Stomach smooth muscle (tissue), 2 donors: Measurements from ENCODE around the gene ANTXRL.
"Not testable (repeated sequence)": the region's sequence is repeated elsewhere in the genome, so short reads cannot be mapped to it uniquely, and the experiment has no call there.

Experiments used
- H3K27ac ChIP-seq: one replicate; pipeline ENCODE4 v1.7.0; 2013; ENCODE audit warnings: mild to moderate bottlenecking, low read length, inconsistent platforms
- H3K27me3 ChIP-seq, 2 donors: one replicate each; pipeline ENCODE4 v1.7.0; 2013; ENCODE audit warnings: low read length in 2 of 2; ENCODE audit not compliant: insufficient read depth in 2 of 2, control insufficient read depth in 1 of 2
- H3K36me3 ChIP-seq, 2 donors: one replicate each; pipeline ENCODE4 v1.7.0; 2013; ENCODE audit warnings: low read length in 2 of 2; ENCODE audit not compliant: control insufficient read depth in 2 of 2, insufficient read depth in 2 of 2
- H3K4me1 ChIP-seq: one replicate; pipeline ENCODE4 v1.7.0; 2013; ENCODE audit warnings: low read length; ENCODE audit not compliant: control insufficient read depth, insufficient read depth
- H3K4me3 ChIP-seq, 2 donors: one replicate each; pipeline ENCODE4 v1.7.0; 2013; ENCODE audit warnings: low read length in 2 of 2
- H3K9ac ChIP-seq, 2 donors: one replicate each; pipeline ENCODE4 v1.7.0; 2013; ENCODE audit warnings: low read length in 2 of 2, mild to moderate bottlenecking in 1 of 2
- H3K9me3 ChIP-seq, 2 donors: one replicate each; pipeline ENCODE4 v1.7.0; 2013; ENCODE audit warnings: low read length in 2 of 2; ENCODE audit not compliant: control insufficient read depth in 2 of 2
- donor health status: healthy.
- donor health status: Pancreatic carcinoma.

Gene ANTXRL

DNA sequence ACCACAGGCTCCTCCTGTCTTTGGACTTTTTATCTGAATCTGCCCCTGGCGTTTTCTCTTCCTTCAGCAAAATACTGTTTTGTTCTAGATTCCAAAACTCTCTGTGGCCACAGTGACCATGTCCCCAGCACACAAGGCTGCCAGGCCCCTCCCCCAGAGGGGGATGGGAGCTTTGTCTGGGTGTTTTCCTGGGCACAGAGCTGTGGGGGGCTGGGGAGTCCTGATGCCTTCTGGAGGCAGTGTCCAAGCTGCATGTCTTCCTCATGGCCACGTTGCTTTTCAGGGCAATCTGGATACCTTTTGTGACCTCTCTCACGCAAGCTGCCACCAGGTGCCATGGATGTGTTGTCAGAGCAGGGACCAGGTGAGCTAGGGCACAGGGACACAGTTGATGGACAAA is 26.2 kb downstream of the ANTXRL start:
- Histone ChIP-seq H3K4me1 (no peaks in the 10 kb centered on the region), H3K27ac (no peak overlapping the region), H3K36me3 (no peaks in the 10 kb centered on the region), H3K4me3 (no peak overlapping the region), H3K9ac (no peak overlapping the region), H3K27me3 (peaks cover 0 to under 1% of the 10 kb centered on the region in 2 donors), H3K9me3 (no peaks in the 10 kb centered on the region)

DNA sequence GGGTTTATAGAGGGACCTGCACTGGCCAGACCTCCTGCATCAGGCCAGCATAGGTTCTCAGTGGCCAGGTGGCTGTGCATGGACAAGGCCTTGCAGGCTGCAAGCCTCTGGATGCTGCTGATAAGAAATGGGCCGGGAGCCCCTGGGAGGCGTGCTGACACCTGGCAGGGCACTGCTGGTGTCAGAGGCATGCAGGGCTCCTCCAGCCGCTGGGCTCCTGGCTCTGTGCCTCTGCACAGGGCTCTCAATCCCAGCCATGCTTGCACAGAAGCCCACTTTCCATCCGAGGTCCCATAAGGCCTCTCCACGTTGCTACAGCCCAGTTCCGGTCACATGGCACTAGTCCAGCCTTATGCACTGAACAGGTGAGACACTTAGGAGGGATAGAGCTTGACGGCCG is 27.3 kb downstream of the ANTXRL start:
- Histone ChIP-seq H3K36me3 (no peaks in the 10 kb centered on the region), H3K9me3 (no peaks in the 10 kb centered on the region), H3K27ac (no peak overlapping the region), H3K4me3 (no peak overlapping the region), H3K9ac (no peak overlapping the region), H3K4me1 (no peaks in the 10 kb centered on the region), H3K27me3 (no peaks in the 10 kb centered on the region)

DNA sequence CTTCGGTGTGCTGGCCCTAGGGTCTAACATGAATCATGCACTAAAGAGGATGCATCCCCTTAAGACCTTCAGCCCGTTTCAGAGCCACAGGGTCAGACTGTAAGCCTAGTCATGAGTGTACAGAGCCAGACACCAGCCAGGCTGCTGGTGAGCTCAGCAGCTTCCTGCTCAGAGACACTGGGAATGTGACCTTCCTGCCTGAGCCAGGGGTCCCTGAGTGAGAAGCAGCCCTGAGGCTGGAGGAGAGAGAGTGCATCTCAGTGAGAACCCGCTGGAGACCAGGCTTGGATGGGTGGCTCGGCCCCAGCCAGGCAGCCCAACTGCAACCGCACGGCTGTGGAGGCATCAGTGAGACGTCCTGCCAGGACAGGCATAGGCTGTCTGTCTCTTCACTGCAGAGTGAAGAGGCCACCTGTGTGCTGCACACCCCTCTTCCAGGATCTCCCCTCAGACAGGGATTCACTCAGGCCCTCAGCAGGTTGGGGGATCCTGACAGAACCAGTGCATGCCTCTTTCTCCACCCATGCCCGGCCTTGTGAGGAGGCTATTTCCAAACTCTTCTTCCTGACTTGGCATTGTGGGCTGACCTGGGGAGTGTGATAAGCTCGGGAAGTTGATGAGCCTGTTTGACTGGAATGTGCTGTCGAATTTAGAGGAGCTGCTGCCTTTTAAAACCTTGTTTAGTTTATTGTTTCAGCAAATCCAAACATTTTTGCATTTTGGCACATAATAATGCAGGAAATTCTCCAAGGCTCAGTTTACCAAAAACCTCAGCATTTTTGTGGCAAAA is 28.5 kb downstream of the ANTXRL start:
- not testable (repeated sequence) for H3K4me1 ChIP-seq, H3K4me3 ChIP-seq, H3K9me3 ChIP-seq, H3K27me3 ChIP-seq, H3K27ac ChIP-seq, H3K36me3 ChIP-seq, H3K9ac ChIP-seq

DNA sequence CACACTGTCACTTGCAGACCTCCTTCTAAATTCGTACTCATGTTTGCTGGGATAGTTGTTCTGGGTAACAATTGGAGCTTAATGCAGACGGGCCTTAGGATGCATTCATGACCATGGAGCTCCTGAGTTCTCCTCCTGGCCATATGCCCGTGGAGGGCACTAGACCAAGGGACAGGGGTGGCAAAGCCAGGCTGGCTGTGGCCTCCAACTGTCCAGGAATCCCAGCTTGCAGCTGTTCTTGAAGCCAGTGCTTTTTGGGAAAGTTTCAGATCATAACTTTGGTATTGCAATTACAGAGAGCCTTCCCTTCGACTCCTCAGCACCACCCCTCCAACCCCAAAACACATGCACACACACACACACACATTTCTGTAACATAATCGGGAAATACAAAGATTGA is 30.6 kb downstream of the ANTXRL start:
- H3K9ac ChIP-seq, result no peak overlapping the region
- no peaks in the 10 kb centered on the region for H3K9me3 ChIP-seq
- H3K36me3 ChIP-seq, result no peaks in the 10 kb centered on the region
- H3K4me1 ChIP-seq, result no peaks in the 10 kb centered on the region
- H3K27me3 ChIP-seq, result no peaks in the 10 kb centered on the region
- no peak overlapping the region for H3K4me3 ChIP-seq
- H3K27ac ChIP-seq, result no peak overlapping the region

DNA sequence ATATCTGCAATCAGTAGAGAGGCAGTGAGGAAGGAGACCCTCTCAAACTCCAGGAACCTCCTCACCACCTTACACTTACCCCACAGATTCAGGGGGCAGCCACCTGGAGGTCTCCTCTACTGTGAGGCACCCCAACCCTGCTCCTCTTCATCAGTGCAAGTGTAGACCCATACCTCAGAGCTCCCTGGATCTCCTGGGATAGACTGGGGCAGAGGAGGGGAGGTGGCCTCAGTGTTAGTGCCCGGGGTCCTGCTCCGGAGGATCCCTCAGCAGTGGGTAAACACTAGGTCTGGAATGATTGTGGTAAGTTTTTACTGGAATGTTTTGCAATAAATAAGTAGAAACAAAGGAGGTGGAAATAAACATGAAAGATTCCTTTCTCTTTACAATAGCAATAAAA is 31.1 kb downstream of the ANTXRL start:
- Histone ChIP-seq H3K4me3 (no peak overlapping the region), H3K36me3 (no peaks in the 10 kb centered on the region), H3K27me3 (no peaks in the 10 kb centered on the region), H3K4me1 (no peaks in the 10 kb centered on the region), H3K27ac (no peak overlapping the region), H3K9ac (no peak overlapping the region), H3K9me3 (no peaks in the 10 kb centered on the region)

DNA sequence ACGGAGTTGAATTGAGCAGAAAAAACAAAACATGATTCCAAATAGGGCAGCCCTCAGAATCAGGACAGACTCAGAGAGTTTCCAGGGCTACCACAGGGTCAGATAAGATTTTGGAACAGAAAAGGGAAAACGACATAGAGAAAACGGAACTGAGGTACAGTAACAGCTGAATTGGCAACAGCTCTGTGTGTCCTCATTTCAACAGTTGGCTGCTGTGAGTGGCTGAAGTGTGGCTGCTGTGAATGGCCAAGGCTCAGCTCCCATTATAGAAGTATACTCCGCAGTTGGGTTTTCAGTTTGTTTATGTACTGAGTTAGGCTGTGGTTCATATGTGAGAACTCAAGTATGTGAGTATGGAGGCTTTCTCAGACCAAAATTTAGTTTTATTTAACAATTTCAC is 32.0 kb downstream of the ANTXRL start:
- Histone ChIP-seq H3K36me3 (no peaks in the 10 kb centered on the region), H3K27me3 (no peaks in the 10 kb centered on the region), H3K27ac (no peak overlapping the region), H3K9ac (no peak overlapping the region), H3K9me3 (no peaks in the 10 kb centered on the region), H3K4me3 (no peak overlapping the region), H3K4me1 (no peaks in the 10 kb centered on the region)

DNA sequence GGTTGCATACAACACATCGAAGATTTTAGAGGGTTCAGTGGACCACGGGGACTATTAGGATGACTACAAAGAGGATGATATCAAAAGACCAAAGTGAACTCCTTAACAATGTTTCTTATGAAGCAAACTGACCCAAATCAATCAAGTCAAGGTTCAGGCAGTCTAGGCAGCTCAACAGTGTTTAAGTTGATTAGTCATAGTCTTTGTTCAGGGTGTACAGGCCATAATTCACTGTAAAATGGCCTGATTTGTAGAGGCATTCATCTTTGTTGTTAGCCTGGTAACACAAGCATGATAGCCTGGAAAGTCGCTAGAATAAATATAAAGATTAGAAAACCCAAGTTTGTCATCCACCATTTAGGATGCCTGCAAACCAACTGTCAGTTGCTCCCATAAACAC is 32.6 kb downstream of the ANTXRL start:
- Histone ChIP-seq H3K4me1 (no peaks in the 10 kb centered on the region), H3K27me3 (no peaks in the 10 kb centered on the region), H3K27ac (no peak overlapping the region), H3K9ac (no peak overlapping the region), H3K36me3 (no peaks in the 10 kb centered on the region), H3K9me3 (no peaks in the 10 kb centered on the region), H3K4me3 (no peak overlapping the region)

DNA sequence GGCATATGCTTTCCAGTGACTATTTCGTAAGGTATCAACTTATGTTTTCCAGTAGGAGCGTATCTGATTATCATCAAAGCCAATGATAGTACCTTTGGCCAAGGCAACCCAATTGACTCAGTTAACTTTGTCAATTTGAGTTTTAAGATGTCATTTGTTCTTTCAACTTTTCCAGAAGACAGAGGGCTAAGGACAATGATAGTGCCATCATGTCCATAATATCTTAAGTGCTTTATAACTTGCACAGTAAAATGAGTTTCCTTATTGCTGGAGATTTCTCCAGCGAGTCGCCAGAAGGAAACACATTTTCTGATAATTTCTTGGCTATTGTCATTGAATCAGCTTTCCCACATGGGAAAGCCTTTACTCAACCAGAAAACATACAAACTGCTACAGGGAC is 35.0 kb downstream of the ANTXRL start:
- H3K36me3 ChIP-seq, result no peaks in the 10 kb centered on the region
- no peak overlapping the region for H3K27ac ChIP-seq
- H3K4me1 ChIP-seq, result no peaks in the 10 kb centered on the region
- no peak overlapping the region for H3K9ac ChIP-seq
- peaks cover 0 to 3% of the 10 kb centered on the region in 2 donors for H3K27me3 ChIP-seq
- H3K4me3 ChIP-seq, result no peak overlapping the region
- no peaks in the 10 kb centered on the region for H3K9me3 ChIP-seq

DNA sequence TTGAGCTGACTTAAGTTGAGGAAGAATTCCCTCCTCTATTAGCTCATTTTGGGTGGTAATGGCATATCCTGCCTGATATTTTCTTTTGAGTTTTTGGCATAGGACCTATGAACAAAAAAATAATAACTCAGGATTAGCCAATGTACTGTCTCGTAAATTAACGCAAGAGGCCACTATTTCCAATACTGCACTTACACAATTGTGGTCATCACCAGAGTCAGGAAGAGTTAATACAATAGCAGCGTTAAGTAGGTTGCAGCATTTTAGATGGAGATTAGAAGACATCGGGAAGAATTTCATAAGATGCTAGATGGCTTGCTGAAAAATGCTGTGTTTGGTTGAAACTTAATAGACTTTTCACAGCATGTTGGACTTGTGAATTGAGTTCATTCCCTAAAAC is 36.4 kb downstream of the ANTXRL start:
- no peaks in the 10 kb centered on the region for H3K4me1 ChIP-seq
- H3K9me3 ChIP-seq, result no peaks in the 10 kb centered on the region
- peaks cover 0 to 9% of the 10 kb centered on the region in 2 donors for H3K27me3 ChIP-seq
- H3K27ac ChIP-seq, result no peak overlapping the region
- no peak overlapping the region for H3K4me3 ChIP-seq
- no peaks in the 10 kb centered on the region for H3K36me3 ChIP-seq
- H3K9ac ChIP-seq, result no peak overlapping the region

DNA sequence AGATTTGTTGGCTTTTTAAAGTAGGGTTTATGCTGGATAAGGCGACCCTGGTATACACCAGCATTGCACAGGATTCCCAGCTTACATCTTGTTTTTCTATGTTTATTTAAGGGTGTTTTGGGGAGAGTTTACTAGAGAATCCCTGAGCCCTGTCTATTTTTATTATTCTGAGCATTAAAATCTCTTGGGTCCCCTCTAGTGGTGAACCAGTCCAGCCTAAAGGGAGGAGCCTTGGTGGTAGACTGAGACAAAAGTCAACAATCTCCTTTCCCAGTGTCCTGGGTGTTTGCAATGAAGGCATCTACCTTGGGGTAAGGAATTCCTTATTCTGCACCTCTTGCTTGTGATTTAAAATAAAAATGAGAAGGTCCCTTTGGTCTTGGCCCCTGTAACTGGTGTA is 38.2 kb downstream of the ANTXRL start:
- H3K9me3 ChIP-seq, result no peaks in the 10 kb centered on the region
- no peak overlapping the region for H3K27ac ChIP-seq
- H3K36me3 ChIP-seq, result no peaks in the 10 kb centered on the region
- H3K4me3 ChIP-seq, result no peak overlapping the region
- H3K4me1 ChIP-seq, result no peaks in the 10 kb centered on the region
- peaks cover 0 to 18% of the 10 kb centered on the region in 2 donors for H3K27me3 ChIP-seq
- no peak overlapping the region for H3K9ac ChIP-seq

DNA sequence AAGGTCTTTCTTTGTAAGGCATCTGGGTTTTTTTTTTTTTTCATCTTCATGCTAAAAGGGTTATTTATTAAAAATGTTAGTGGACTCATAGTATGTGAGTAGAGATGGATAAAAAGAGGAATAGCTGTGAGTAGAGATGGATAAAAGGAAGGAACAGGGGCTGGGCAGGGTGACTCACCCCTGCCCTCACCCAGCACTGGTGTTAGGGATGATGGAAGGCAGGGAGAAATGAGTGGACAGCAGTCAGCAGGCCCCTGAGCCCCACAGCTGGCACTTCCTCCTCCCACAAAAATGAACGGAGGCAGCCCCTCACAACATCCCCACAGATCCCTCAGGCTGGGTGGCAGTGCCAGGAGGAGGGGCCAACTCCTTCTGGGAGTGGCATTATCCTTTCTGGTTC is 39.3 kb downstream of the ANTXRL start:
- Histone ChIP-seq H3K9ac (no peak overlapping the region), H3K4me1 (no peaks in the 10 kb centered on the region), H3K27me3 (peaks cover 0 to 22% of the 10 kb centered on the region in 2 donors), H3K4me3 (no peak overlapping the region), H3K27ac (no peak overlapping the region), H3K9me3 (no peaks in the 10 kb centered on the region), H3K36me3 (no peaks in the 10 kb centered on the region)
